IMR-90 (cell line): ENCODE measurements around the gene AOPEP. TPM values are rescaled to one million over a fixed set of nuclear protein-coding genes. Genes with fewer than 3 reads are reported as not detected.

Source experiments
- ATAC-seq: fragments of 200-7000 bp; cut with Tn5 transposase; 2 replicates; pipeline ENCODE4 v1.9.1; 2020; ENCODE audit warnings: low read depth, mild to moderate bottlenecking, moderate library complexity
- BruUV-seq: library from RNA; stranded (reverse); fragments of 400-500 nt; replicated peaks from 2 replicates; lab custom pipeline; 2021; lab: Mats Ljungman, UMichigan
- CTCF ChIA-PET: fragments of 300-600 bp; formaldehyde crosslinking; extraction: SDS; loops from one replicate; lab custom pipeline; 2021; ENCODE audit warnings: antibody characterized with exemption; lab: Yijun Ruan, JAX
- POLR2A ChIA-PET: fragments of 300-600 bp; sonication (Branson Sonifier 250); formaldehyde crosslinking; loops from one replicate; lab custom pipeline; 2022; ENCODE audit warnings: antibody characterized with exemption; ENCODE audit not compliant: unreplicated experiment; lab: Charles Lee
- DNase-seq: peaks from one replicate; pipeline ENCODE4 v3.0.0; 2013
- H2AFZ ChIP-seq: replicated peaks from 2 replicates; pipeline ENCODE3; 2013; ENCODE audit warnings: low read length, mild to moderate bottlenecking; ENCODE audit not compliant: poor library complexity
- H2AK5ac ChIP-seq: 2 replicates; pipeline ENCODE4 v1.6.1; 2013; ENCODE audit warnings: low read depth, low read length, inconsistent platforms
- H2AK9ac ChIP-seq: replicated peaks from 2 replicates; pipeline ENCODE3; 2013; ENCODE audit warnings: mild to moderate bottlenecking, low read depth, low read length, moderate library complexity; ENCODE audit not compliant: poor library complexity
- H2BK120ac ChIP-seq: 2 replicates; pipeline ENCODE4 v1.6.1; 2013; ENCODE audit warnings: low read depth, low read length, inconsistent platforms
- H2BK15ac ChIP-seq: 3 replicates; pipeline ENCODE4 v1.6.1; 2013; ENCODE audit warnings: low read depth, low read length, inconsistent platforms
- H2BK20ac ChIP-seq: 2 replicates; pipeline ENCODE4 v1.6.1; 2013; ENCODE audit warnings: low read depth, mild to moderate bottlenecking, inconsistent platforms, low read length, moderate library complexity
- H2BK5ac ChIP-seq: 2 replicates; pipeline ENCODE4 v1.6.1; 2013; ENCODE audit warnings: mild to moderate bottlenecking, low read depth, low read length, inconsistent platforms; ENCODE audit not compliant: poor library complexity, severe bottlenecking
- H3K14ac ChIP-seq: replicated peaks from 2 replicates; pipeline ENCODE4 v1.6.1; 2013; ENCODE audit warnings: low read depth, low read length, inconsistent platforms
- H3K18ac ChIP-seq: 2 replicates; pipeline ENCODE4 v1.6.1; 2013; ENCODE audit warnings: low read depth, low read length, control low read depth
- H3K23ac ChIP-seq: 2 replicates; pipeline ENCODE4 v1.6.1; 2013; ENCODE audit warnings: low read depth, low read length, inconsistent platforms
- H3K27ac ChIP-seq: 2 replicates; pipeline ENCODE4 v1.5.1; 2013; ENCODE audit warnings: mild to moderate bottlenecking, control low read depth, low read length; ENCODE audit not compliant: insufficient read depth
- H3K27me3 ChIP-seq: 2 replicates; pipeline ENCODE4 v1.6.1; 2013; ENCODE audit warnings: low read length; ENCODE audit not compliant: control insufficient read depth, insufficient read depth
- H3K36me3 ChIP-seq: 2 replicates; pipeline ENCODE4 v1.6.1; 2013; ENCODE audit warnings: low read length, mixed read lengths; ENCODE audit not compliant: control insufficient read depth, insufficient read depth
- H3K4ac ChIP-seq: 2 replicates; pipeline ENCODE4 v1.6.1; 2013; ENCODE audit warnings: low read depth, low read length, inconsistent platforms
- H3K4me1 ChIP-seq: 2 replicates; pipeline ENCODE4 v1.6.1; 2013; ENCODE audit warnings: low read length, mixed read lengths; ENCODE audit not compliant: control insufficient read depth, insufficient read depth
- H3K4me2 ChIP-seq: 2 replicates; pipeline ENCODE4 v1.6.1; 2013; ENCODE audit warnings: low read depth, mild to moderate bottlenecking, control low read depth, low read length, moderate library complexity
- H3K4me3 ChIP-seq: 2 replicates; pipeline ENCODE4 v1.5.1; 2013; ENCODE audit warnings: low read depth, mild to moderate bottlenecking, control low read depth, low read length, moderate library complexity; ENCODE audit not compliant: insufficient read depth
- H3K56ac ChIP-seq: 2 replicates; pipeline ENCODE4 v1.6.1; 2013; ENCODE audit warnings: low read length, inconsistent platforms; ENCODE audit not compliant: insufficient read depth; ENCODE audit errors: extremely low read depth
- H3K79me1 ChIP-seq, 2 experiments: 2 replicates each; pipeline ENCODE4 v1.6.1; 2013; ENCODE audit warnings: low read length in 2 of 2, inconsistent platforms in 1 of 2, low read depth in 1 of 2
- H3K9ac ChIP-seq: 2 replicates; pipeline ENCODE4 v1.6.1; 2013; ENCODE audit warnings: low read depth, low read length, control low read depth
- H3K9me1 ChIP-seq: 2 replicates; pipeline ENCODE4 v1.6.1; 2013; ENCODE audit warnings: low read length, inconsistent platforms; ENCODE audit not compliant: insufficient read depth
- H3K9me3 ChIP-seq: 2 replicates; pipeline ENCODE4 v1.6.1; 2013; ENCODE audit warnings: low read length; ENCODE audit not compliant: control insufficient read depth, insufficient read depth
- H4K20me1 ChIP-seq: 2 replicates; pipeline ENCODE4 v1.6.1; 2013; ENCODE audit warnings: low read length, inconsistent platforms; ENCODE audit not compliant: insufficient read depth
- H4K5ac ChIP-seq: 2 replicates; pipeline ENCODE4 v1.6.1; 2013; ENCODE audit warnings: mild to moderate bottlenecking, low read depth, low read length, control low read depth
- H4K8ac ChIP-seq, 2 experiments: 2 replicates each; pipeline ENCODE4 v1.6.1; 2013; ENCODE audit warnings: low read depth in 2 of 2, low read length in 2 of 2, control low read depth in 1 of 2, inconsistent platforms in 1 of 2
- H4K91ac ChIP-seq: 2 replicates; pipeline ENCODE4 v1.6.1; 2013; ENCODE audit warnings: low read depth, low read length, inconsistent platforms; ENCODE audit not compliant: insufficient read depth
- BHLHE40 ChIP-seq: fragments of 150-350 bp; IDR thresholded peaks from 2 replicates; pipeline ENCODE4 v1.6.1; 2016; ENCODE audit warnings: mild to moderate bottlenecking, low read depth, low read length
- CEBPB ChIP-seq: IDR thresholded peaks from 2 replicates; pipeline ENCODE4 v1.6.1; 2012; ENCODE audit warnings: low read depth, low read length, improper control_type of control experiment
- CHD1 ChIP-seq: IDR thresholded peaks from 2 replicates; pipeline ENCODE4 v1.6.1; 2012; ENCODE audit warnings: low read depth, low read length, improper control_type of control experiment
- FOS ChIP-seq: fragments of 150-350 bp; IDR thresholded peaks from 2 replicates; pipeline ENCODE4 v1.6.1; 2016; ENCODE audit warnings: low read depth, low read length
- MAFK ChIP-seq: IDR thresholded peaks from 2 replicates; pipeline ENCODE4 v1.6.1; 2012; ENCODE audit warnings: low read depth, low read length, improper control_type of control experiment
- MAZ ChIP-seq: IDR thresholded peaks from 2 replicates; pipeline ENCODE4 v1.6.1; 2012; ENCODE audit warnings: low read depth, mild to moderate bottlenecking, low read length, improper control_type of control experiment, moderate library complexity, borderline replicate concordance
- MXI1 ChIP-seq: IDR thresholded peaks from 2 replicates; pipeline ENCODE4 v1.6.1; 2012; ENCODE audit warnings: low read depth, mild to moderate bottlenecking, low read length, moderate library complexity, borderline replicate concordance
- NFE2L2 ChIP-seq: fragments of 150-350 bp; IDR thresholded peaks from 2 replicates; pipeline ENCODE4 v1.6.1; 2016; ENCODE audit warnings: low read depth, mild to moderate bottlenecking, low read length
- POLR2A ChIP-seq: IDR thresholded peaks from 2 replicates; pipeline ENCODE4 v1.6.1; 2012; ENCODE audit warnings: mild to moderate bottlenecking, low read depth, low read length
- RAD21 ChIP-seq: IDR thresholded peaks from 2 replicates; pipeline ENCODE4 v1.6.1; 2012; ENCODE audit warnings: low read length, improper control_type of control experiment
- RCOR1 ChIP-seq: IDR thresholded peaks from 2 replicates; pipeline ENCODE4 v1.6.1; 2012; ENCODE audit warnings: mild to moderate bottlenecking, low read length, improper control_type of control experiment; ENCODE audit not compliant: insufficient replicate concordance
- SMC3 ChIP-seq: fragments of 150-350 bp; IDR thresholded peaks from 2 replicates; pipeline ENCODE4 v1.6.1; 2016; ENCODE audit warnings: low read depth, mild to moderate bottlenecking, antibody characterized with exemption, low read length, moderate library complexity
- WGBS, 2 experiments: methylation state at CpG; one replicate each; pipeline versions ENCODE4 v1.1.5 to v1.1.7; 2013; ENCODE audit warnings: missing lambda C conversion rate in 2 of 2; ENCODE audit not compliant: insufficient read length in 1 of 2; ENCODE audit errors: extremely low coverage in 2 of 2; 5-methylcytosine and 5-hydroxymethylcytosine counted together
- dilution Hi-C: fragments of 300-500 bp; cut with HindIII; formaldehyde crosslinking; loops from one replicate; pipeline ENCODE4 v1.14.3; 2018; ENCODE audit warnings: low sequenced_read_pairs; ENCODE audit not compliant: unreplicated experiment
- in situ Hi-C: fragments of 300-500 bp; cut with MboI; formaldehyde crosslinking; loops from 3 replicates; pipeline ENCODE4 v1.14.3; 2019; ENCODE audit warnings: low sequenced_read_pairs, inconsistent platforms, mixed read lengths
- intact Hi-C: fragments of 100-400 bp; cut with micrococcal nuclease; formaldehyde crosslinking; loops from 2 replicates; pipeline ENCODE4 v1.10.0; 2022
- polyA plus RNA-seq, 3 experiments: library from polyadenylated mRNA; depleted of rRNA; stranded (reverse); fragments of >200 nt; gene quantifications; 2 replicates each; pipeline ENCODE4 v1.2.3, GENCODE V29; 2012; ENCODE audit warnings: low replicate concordance in 1 of 3
- total RNA-seq: library from RNA; depleted of rRNA; stranded (reverse); fragments of >200 nt; gene quantifications from 2 replicates; pipeline ENCODE4 v1.2.3, GENCODE V29; 2012
- TF ChIP-seq, protein P1 (sequence below): fragments of 150-350 bp; IDR thresholded peaks from 2 replicates; pipeline ENCODE4 v1.6.1; 2017; ENCODE audit warnings: mild to moderate bottlenecking, antibody characterized with exemption, low read length, low read depth
- TF ChIP-seq, protein P2 (sequence below): fragments of 150-350 bp; IDR thresholded peaks from 2 replicates; pipeline ENCODE4 v1.6.1; 2016; ENCODE audit warnings: low read depth, mild to moderate bottlenecking, low read length, moderate library complexity, borderline replicate concordance

The AOPEP gene
- total and polyA plus RNA-seq, 2 of the 4 experiments (the other 2 are of a cell fraction): 34.9 to 38.7 TPM

DNA sequence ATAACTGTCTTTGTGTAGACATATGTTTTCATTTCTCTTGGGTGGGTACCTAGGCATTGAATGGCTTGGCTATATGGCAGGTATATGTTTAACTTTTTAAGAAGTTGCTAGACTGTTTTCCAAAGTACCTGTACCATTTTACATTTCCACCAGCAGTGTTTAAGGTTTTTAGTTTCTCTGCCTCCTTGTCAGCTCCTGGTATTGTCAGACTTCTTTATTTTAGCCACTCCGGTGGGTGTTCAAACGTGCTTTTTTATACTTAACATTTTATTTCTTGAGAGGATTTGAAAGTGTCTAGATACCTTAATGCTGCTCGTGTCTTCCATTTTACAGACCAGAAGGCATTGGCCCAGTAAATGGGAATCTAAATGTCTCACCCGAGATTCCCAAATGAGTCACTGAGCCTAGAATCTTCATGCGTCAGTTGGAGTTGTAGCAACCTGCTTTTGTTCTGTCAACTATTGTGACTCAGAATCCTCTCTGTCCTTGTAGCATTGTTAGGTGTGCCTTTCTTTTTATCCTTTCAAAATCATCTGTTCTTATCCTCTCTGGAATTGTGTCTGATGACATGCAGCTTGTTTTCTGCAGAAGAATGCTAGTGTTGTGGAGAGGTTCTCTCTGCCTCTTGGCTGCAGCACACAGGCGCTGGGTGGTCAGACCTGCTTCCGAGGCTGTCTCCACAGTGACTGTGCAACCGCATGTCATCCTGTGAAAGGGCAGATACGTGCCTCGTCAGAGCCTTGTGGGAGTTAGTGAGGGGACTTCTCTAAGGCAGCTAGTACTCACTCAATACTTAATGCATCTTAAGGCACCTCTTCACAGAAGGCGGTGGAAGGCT lies 291.8 kb downstream of the AOPEP start:
- H3K27ac ChIP-seq: peak overlapping the region; percentile 68
- peak overlapping the region; percentile 51 for H3K56ac ChIP-seq
- peak overlapping the region; percentile 55 for H2AFZ ChIP-seq
- H3K18ac ChIP-seq: peak overlapping the region; percentile 54
- WGBS, 2 experiments: 0% methylated on average over 1 of the region's 11 CpGs; no CpG with 5 or more reads in 1 of the 2 experiments
- H3K4me3 ChIP-seq: no peak overlapping the region; the same call in 1 of the 2 replicates
- peak; percentile 97 for DNase-seq
- ChIA-PET POLR2A (no interaction called here), CTCF (interaction anchor here (0.5 kb wide), 1 partner anchor 1824 kb away, joined by 3 read pairs; no protein-coding TSS in a partner anchor)
- H2BK15ac ChIP-seq: 0 out of 3 replicates have a peak overlapping the region, but pooled peaks have one; percentile 3
- peak overlapping the region; percentile 58; the same call in 1 of the 2 replicates for H2BK20ac ChIP-seq
- H3K9ac ChIP-seq: peak overlapping the region; percentile 20; the same call in 1 of the 2 replicates
- no peaks in the 10 kb centered on the region for H3K27me3 ChIP-seq
- in situ Hi-C loops (no loop called here), intact Hi-C loops (no loop called here), dilution Hi-C loops (no loop called here)
- peak overlapping the region; percentile 72 for H2BK120ac ChIP-seq
- peak overlapping the region; percentile 13 for H2AK9ac ChIP-seq
- peak overlapping the region; percentile 83 for H2BK5ac ChIP-seq
- H3K14ac ChIP-seq: peak overlapping the region; percentile 65
- H4K8ac ChIP-seq: peak overlapping the region; percentile 2 to 68; a peak in 3 of 4 replicates
- ATAC-seq: peak; percentile 71
- H3K4ac ChIP-seq: peak overlapping the region; percentile 51
- peak overlapping the region; percentile 56 for H3K4me2 ChIP-seq
- peaks cover 31% of the 10 kb centered on the region for H3K4me1 ChIP-seq
- H3K79me1 ChIP-seq: peaks cover 35 to 75% of the 10 kb centered on the region in 2 experiments
- peak overlapping the region; percentile 26 for H3K23ac ChIP-seq
- H3K9me1 ChIP-seq: peaks cover 31% of the 10 kb centered on the region
- peaks cover 21% of the 10 kb centered on the region for H4K20me1 ChIP-seq
- 0 out of 2 replicates have a peak overlapping the region, but pooled peaks have one; percentile 1 for H4K5ac ChIP-seq
- peaks cover 35% of the 10 kb centered on the region for H3K36me3 ChIP-seq
- H4K91ac ChIP-seq: peak overlapping the region; percentile 13
- no TSS peak for BruUV-seq
- no peaks in the 10 kb centered on the region for H3K9me3 ChIP-seq
- 0 out of 2 replicates have a peak overlapping the region, but pooled peaks have one; percentile 2 for H2AK5ac ChIP-seq
- TF ChIP-seq BHLHE40 (0 out of 2 replicates have a peak, but pooled peaks have one; percentile 33), CEBPB (peak; percentile 66; the same call in 1 of the 2 replicates), MXI1 (peak; percentile 45; the same call in 1 of the 2 replicates), POLR2A (peak; percentile 74; the same call in 1 of the 2 replicates), SMC3 (no peak), NFE2L2 (peak; percentile 66), RCOR1 (peak; percentile 4), MAFK (peak; percentile 42; the same call in 1 of the 2 replicates), CHD1 (0 out of 2 replicates have a peak, but pooled peaks have one; percentile 59), MAZ (no peak), RAD21 (peak; percentile 15; the same call in 1 of the 2 replicates), FOS (peak; percentile 96)
- TF ChIP-seq, protein P1, sequence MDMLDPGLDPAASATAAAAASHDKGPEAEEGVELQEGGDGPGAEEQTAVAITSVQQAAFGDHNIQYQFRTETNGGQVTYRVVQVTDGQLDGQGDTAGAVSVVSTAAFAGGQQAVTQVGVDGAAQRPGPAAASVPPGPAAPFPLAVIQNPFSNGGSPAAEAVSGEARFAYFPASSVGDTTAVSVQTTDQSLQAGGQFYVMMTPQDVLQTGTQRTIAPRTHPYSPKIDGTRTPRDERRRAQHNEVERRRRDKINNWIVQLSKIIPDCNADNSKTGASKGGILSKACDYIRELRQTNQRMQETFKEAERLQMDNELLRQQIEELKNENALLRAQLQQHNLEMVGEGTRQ: 0 out of 2 replicates have a peak, but pooled peaks have one; percentile 2
- TF ChIP-seq, protein P2, sequence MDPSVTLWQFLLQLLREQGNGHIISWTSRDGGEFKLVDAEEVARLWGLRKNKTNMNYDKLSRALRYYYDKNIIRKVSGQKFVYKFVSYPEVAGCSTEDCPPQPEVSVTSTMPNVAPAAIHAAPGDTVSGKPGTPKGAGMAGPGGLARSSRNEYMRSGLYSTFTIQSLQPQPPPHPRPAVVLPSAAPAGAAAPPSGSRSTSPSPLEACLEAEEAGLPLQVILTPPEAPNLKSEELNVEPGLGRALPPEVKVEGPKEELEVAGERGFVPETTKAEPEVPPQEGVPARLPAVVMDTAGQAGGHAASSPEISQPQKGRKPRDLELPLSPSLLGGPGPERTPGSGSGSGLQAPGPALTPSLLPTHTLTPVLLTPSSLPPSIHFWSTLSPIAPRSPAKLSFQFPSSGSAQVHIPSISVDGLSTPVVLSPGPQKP: no peak
